ENCODE measurements around the gene THSD7B. TPM values are rescaled to one million over a fixed set of nuclear protein-coding genes. Genes with fewer than 3 reads are reported as not detected.

THSD7B gene
- total and polyA plus RNA-seq, 10 of the 15 experiments (the other 5 are each of a cell fraction or from before 2014, with no cell fraction given): 0.03 to 0.56 (median 0.28) TPM

DNA sequence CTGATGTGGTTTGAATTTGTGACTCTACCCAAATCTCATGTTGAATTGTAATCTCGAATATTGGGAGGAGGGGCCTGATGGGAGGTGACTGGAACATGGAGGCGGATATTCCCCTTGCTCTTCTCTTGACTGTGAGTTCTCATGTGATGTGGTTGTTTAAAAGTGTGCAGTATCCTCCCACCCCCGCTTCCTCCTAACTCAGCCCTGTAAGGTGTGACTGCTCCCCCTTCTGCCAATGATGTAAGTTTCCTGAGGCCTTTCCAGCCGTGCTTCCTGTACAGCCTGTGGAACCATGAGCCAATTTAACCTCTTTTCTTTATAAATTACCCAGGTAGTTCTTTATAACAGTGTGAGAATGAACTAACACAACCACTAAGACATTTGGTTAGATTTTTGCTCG lies 458.4 kb downstream of the THSD7B start:
- no peak for FAIRE-seq
- TF ChIP-seq IKZF2 (IDR thresholded peaks at IDR 0.05): peak in 1 of 2 experiments; percentile 34; a peak in 2 of 4 replicates
- no peak for TF ChIP-seq ZNF24 (IDR thresholded peaks at IDR 0.05)
- TF ChIP-seq, protein P1, sequence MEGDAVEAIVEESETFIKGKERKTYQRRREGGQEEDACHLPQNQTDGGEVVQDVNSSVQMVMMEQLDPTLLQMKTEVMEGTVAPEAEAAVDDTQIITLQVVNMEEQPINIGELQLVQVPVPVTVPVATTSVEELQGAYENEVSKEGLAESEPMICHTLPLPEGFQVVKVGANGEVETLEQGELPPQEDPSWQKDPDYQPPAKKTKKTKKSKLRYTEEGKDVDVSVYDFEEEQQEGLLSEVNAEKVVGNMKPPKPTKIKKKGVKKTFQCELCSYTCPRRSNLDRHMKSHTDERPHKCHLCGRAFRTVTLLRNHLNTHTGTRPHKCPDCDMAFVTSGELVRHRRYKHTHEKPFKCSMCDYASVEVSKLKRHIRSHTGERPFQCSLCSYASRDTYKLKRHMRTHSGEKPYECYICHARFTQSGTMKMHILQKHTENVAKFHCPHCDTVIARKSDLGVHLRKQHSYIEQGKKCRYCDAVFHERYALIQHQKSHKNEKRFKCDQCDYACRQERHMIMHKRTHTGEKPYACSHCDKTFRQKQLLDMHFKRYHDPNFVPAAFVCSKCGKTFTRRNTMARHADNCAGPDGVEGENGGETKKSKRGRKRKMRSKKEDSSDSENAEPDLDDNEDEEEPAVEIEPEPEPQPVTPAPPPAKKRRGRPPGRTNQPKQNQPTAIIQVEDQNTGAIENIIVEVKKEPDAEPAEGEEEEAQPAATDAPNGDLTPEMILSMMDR (IDR thresholded peaks at IDR 0.05 in 2 of 3, conservative IDR thresholded peaks at IDR 0.05 in 1 of 3; ENCODE audit: control insufficient read depth in 2 of 3, extremely low read depth in 1 of 3, insufficient read depth in 1 of 3, low read depth in 3 of 3, low read length in 3 of 3): peak in 1 of 3 experiments; percentile 31; a peak in 1 of 6 replicates
- TF ChIP-seq DPF2 (IDR thresholded peaks at IDR 0.05): no peak; the same call in 1 of the 2 replicates
- no peak for TF ChIP-seq HDAC6 (IDR thresholded peaks at IDR 0.05; ENCODE audit: unreplicated experiment)
- peak; percentile 33; the same call in 1 of the 2 replicates for TF ChIP-seq RUNX3 (IDR thresholded peaks at IDR 0.05; ENCODE audit: low read length)
- TF ChIP-seq, protein P2, sequence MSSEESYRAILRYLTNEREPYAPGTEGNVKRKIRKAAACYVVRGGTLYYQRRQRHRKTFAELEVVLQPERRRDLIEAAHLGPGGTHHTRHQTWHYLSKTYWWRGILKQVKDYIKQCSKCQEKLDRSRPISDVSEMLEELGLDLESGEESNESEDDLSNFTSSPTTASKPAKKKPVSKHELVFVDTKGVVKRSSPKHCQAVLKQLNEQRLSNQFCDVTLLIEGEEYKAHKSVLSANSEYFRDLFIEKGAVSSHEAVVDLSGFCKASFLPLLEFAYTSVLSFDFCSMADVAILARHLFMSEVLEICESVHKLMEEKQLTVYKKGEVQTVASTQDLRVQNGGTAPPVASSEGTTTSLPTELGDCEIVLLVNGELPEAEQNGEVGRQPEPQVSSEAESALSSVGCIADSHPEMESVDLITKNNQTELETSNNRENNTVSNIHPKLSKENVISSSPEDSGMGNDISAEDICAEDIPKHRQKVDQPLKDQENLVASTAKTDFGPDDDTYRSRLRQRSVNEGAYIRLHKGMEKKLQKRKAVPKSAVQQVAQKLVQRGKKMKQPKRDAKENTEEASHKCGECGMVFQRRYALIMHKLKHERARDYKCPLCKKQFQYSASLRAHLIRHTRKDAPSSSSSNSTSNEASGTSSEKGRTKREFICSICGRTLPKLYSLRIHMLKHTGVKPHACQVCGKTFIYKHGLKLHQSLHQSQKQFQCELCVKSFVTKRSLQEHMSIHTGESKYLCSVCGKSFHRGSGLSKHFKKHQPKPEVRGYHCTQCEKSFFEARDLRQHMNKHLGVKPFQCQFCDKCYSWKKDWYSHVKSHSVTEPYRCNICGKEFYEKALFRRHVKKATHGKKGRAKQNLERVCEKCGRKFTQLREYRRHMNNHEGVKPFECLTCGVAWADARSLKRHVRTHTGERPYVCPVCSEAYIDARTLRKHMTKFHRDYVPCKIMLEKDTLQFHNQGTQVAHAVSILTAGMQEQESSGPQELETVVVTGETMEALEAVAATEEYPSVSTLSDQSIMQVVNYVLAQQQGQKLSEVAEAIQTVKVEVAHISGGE (CRISPR knock-in tag; IDR thresholded peaks at IDR 0.05): no peak
- no peak for TF ChIP-seq MYC (IDR thresholded peaks at IDR 0.05; ENCODE audit: insufficient read depth, insufficient read length, insufficient replicate concordance, low read length, severe bottlenecking)
- TF ChIP-seq RELB (IDR thresholded peaks at IDR 0.05; ENCODE audit: low read depth): peak; percentile 32; the same call in 1 of the 2 replicates
- no peak for TF ChIP-seq CHD4 (IDR thresholded peaks at IDR 0.05)
- TF ChIP-seq MTA2 (IDR thresholded peaks at IDR 0.05; ENCODE audit: low read depth): peak; percentile 33; the same call in 1 of the 2 replicates
- peak; percentile 63 to 88; a peak in 3 of 4 replicates for TF ChIP-seq BHLHE40 (IDR thresholded peaks at IDR 0.05; ENCODE audit: borderline replicate concordance in 1 of 2, low read depth in 2 of 2, low read length in 1 of 2)
- TF ChIP-seq IKZF1 (conservative IDR thresholded peaks at IDR 0.05): peak; percentile 54; the same call in 1 of the 2 replicates
- TF ChIP-seq PAX8 (IDR thresholded peaks at IDR 0.05): no peak
- peak; percentile 61 for TF ChIP-seq ATF7 (IDR thresholded peaks at IDR 0.05; ENCODE audit: low read depth)
- TF ChIP-seq EGR1 (IDR thresholded peaks at IDR 0.05; ENCODE audit: borderline replicate concordance in 1 of 2, low read depth in 2 of 2, low read length in 2 of 2): peak in 1 of 2 experiments; percentile 67; a peak in 1 of 3 replicates
- no peak for TF ChIP-seq ESRRA (IDR thresholded peaks at IDR 0.05; ENCODE audit: low read length)
- 0 out of 2 replicates have a peak, but pooled peaks have one; percentile 30 for TF ChIP-seq NBN (IDR thresholded peaks at IDR 0.05)

More for the DNA sequence above, 458.4 kb downstream of the THSD7B start:
- Histone ChIP-seq H3K4me2 (ENCODE audit: control insufficient read depth, insufficient read depth) (no peak overlapping the region), H3K27me3 (replicated peaks in 1 of 2; ENCODE audit: control insufficient read depth in 2 of 2, insufficient read depth in 2 of 2, low read length in 1 of 2) (no peaks in the 10 kb centered on the region), H3K27ac (ENCODE audit: control insufficient read depth, insufficient read depth) (no peak overlapping the region), H3K79me2 (ENCODE audit: control insufficient read depth, insufficient read depth, low read length) (no peaks in the 10 kb centered on the region), H3K9ac (ENCODE audit: control insufficient read depth, insufficient read depth, low read length) (no peak overlapping the region), H3K36me3 (ENCODE audit: control insufficient read depth in 2 of 2, insufficient read depth in 2 of 2, low read length in 1 of 2) (no peaks in the 10 kb centered on the region), H3K4me1 (ENCODE audit: control insufficient read depth, insufficient read depth, low read length) (no peaks in the 10 kb centered on the region), H3K4me3 (no peak overlapping the region), H2AFZ (ENCODE audit: control insufficient read depth, low read depth, low read length) (peak overlapping the region; percentile 29; the same call in 1 of the 2 replicates), H3K9me3 (replicated peaks; ENCODE audit: control insufficient read depth, insufficient read depth, low read length) (no peaks in the 10 kb centered on the region), H4K20me1 (ENCODE audit: control insufficient read depth, insufficient read depth) (no peaks in the 10 kb centered on the region)
- no TSS peak for BruUV-seq (replicated peaks)
- DNase-seq (ENCODE audit: low read depth, low spot score) (no peak), ATAC-seq (peak; percentile 74)
- intact Hi-C loops (cut with micrococcal nuclease; ENCODE audit: unreplicated experiment): loop anchor here (5.0 kb wide), 2 partner anchors 69 to 291 kb away; no protein-coding TSS in a partner anchor
- SMC1A ChIA-PET (ENCODE audit: uncharacterized antibody, unreplicated experiment): interaction anchor here (3.6 kb wide), 1 partner anchor 13 kb away, joined by 31 read pairs; no protein-coding TSS in a partner anchor
- in situ Hi-C loops (cut with MboI): no loop called here
- WGBS (ENCODE audit: insufficient coverage, insufficient replicate concordance, low lambda C conversion rate, missing lambda C conversion rate): 16% methylated on average over 5 of the region's 5 CpGs
- CTCF ChIA-PET: interaction anchor here (0.5 to 0.9 kb wide), 2 partner anchors 12 to 110 kb away, joined by 3 read pairs; no protein-coding TSS in a partner anchor
- POLR2A ChIA-PET: no interaction called here
- RAD21 ChIA-PET (ENCODE audit: unreplicated experiment): interaction anchor here (1.1 to 2.4 kb wide), 5 partner anchors 17 to 68 kb away, joined by 3 to 32 read pairs (median 8); no protein-coding TSS in a partner anchor
